IMR-90 (cell line): Measurements from ENCODE around the gene PPP2R2D. TPM values are rescaled to one million over a fixed set of nuclear protein-coding genes. Genes with fewer than 3 reads are reported as not detected.

ENCODE experiments used
- ATAC-seq: fragments of 200-7000 bp; cut with Tn5 transposase; 2 replicates; pipeline ENCODE4 v1.9.1; 2020; ENCODE audit warnings: low read depth, mild to moderate bottlenecking, moderate library complexity
- BruUV-seq: library from RNA; stranded (reverse); fragments of 400-500 nt; replicated peaks from 2 replicates; lab custom pipeline; 2021; lab: Mats Ljungman, UMichigan
- CTCF ChIA-PET: fragments of 300-600 bp; formaldehyde crosslinking; extraction: SDS; loops from one replicate; lab custom pipeline; 2021; ENCODE audit warnings: antibody characterized with exemption; lab: Yijun Ruan, JAX
- POLR2A ChIA-PET: fragments of 300-600 bp; sonication (Branson Sonifier 250); formaldehyde crosslinking; loops from one replicate; lab custom pipeline; 2022; ENCODE audit warnings: antibody characterized with exemption; ENCODE audit not compliant: unreplicated experiment; lab: Charles Lee
- DNase-seq: peaks from one replicate; pipeline ENCODE4 v3.0.0; 2013
- H2AFZ ChIP-seq: replicated peaks from 2 replicates; pipeline ENCODE3; 2013; ENCODE audit warnings: low read length, mild to moderate bottlenecking; ENCODE audit not compliant: poor library complexity
- H2AK5ac ChIP-seq: 2 replicates; pipeline ENCODE4 v1.6.1; 2013; ENCODE audit warnings: low read depth, low read length, inconsistent platforms
- H2AK9ac ChIP-seq: replicated peaks from 2 replicates; pipeline ENCODE3; 2013; ENCODE audit warnings: mild to moderate bottlenecking, low read depth, low read length, moderate library complexity; ENCODE audit not compliant: poor library complexity
- H2BK120ac ChIP-seq: 2 replicates; pipeline ENCODE4 v1.6.1; 2013; ENCODE audit warnings: low read depth, low read length, inconsistent platforms
- H2BK15ac ChIP-seq: 3 replicates; pipeline ENCODE4 v1.6.1; 2013; ENCODE audit warnings: low read depth, low read length, inconsistent platforms
- H2BK20ac ChIP-seq: 2 replicates; pipeline ENCODE4 v1.6.1; 2013; ENCODE audit warnings: low read depth, mild to moderate bottlenecking, inconsistent platforms, low read length, moderate library complexity
- H2BK5ac ChIP-seq: 2 replicates; pipeline ENCODE4 v1.6.1; 2013; ENCODE audit warnings: mild to moderate bottlenecking, low read depth, low read length, inconsistent platforms; ENCODE audit not compliant: poor library complexity, severe bottlenecking
- H3K14ac ChIP-seq: replicated peaks from 2 replicates; pipeline ENCODE4 v1.6.1; 2013; ENCODE audit warnings: low read depth, low read length, inconsistent platforms
- H3K18ac ChIP-seq: 2 replicates; pipeline ENCODE4 v1.6.1; 2013; ENCODE audit warnings: low read depth, low read length, control low read depth
- H3K23ac ChIP-seq: 2 replicates; pipeline ENCODE4 v1.6.1; 2013; ENCODE audit warnings: low read depth, low read length, inconsistent platforms
- H3K27ac ChIP-seq: 2 replicates; pipeline ENCODE4 v1.5.1; 2013; ENCODE audit warnings: mild to moderate bottlenecking, control low read depth, low read length; ENCODE audit not compliant: insufficient read depth
- H3K27me3 ChIP-seq: 2 replicates; pipeline ENCODE4 v1.6.1; 2013; ENCODE audit warnings: low read length; ENCODE audit not compliant: control insufficient read depth, insufficient read depth
- H3K36me3 ChIP-seq: 2 replicates; pipeline ENCODE4 v1.6.1; 2013; ENCODE audit warnings: low read length, mixed read lengths; ENCODE audit not compliant: control insufficient read depth, insufficient read depth
- H3K4ac ChIP-seq: 2 replicates; pipeline ENCODE4 v1.6.1; 2013; ENCODE audit warnings: low read depth, low read length, inconsistent platforms
- H3K4me1 ChIP-seq: 2 replicates; pipeline ENCODE4 v1.6.1; 2013; ENCODE audit warnings: low read length, mixed read lengths; ENCODE audit not compliant: control insufficient read depth, insufficient read depth
- H3K4me2 ChIP-seq: 2 replicates; pipeline ENCODE4 v1.6.1; 2013; ENCODE audit warnings: low read depth, mild to moderate bottlenecking, control low read depth, low read length, moderate library complexity
- H3K4me3 ChIP-seq: 2 replicates; pipeline ENCODE4 v1.5.1; 2013; ENCODE audit warnings: low read depth, mild to moderate bottlenecking, control low read depth, low read length, moderate library complexity; ENCODE audit not compliant: insufficient read depth
- H3K56ac ChIP-seq: 2 replicates; pipeline ENCODE4 v1.6.1; 2013; ENCODE audit warnings: low read length, inconsistent platforms; ENCODE audit not compliant: insufficient read depth; ENCODE audit errors: extremely low read depth
- H3K79me1 ChIP-seq, 2 experiments: 2 replicates each; pipeline ENCODE4 v1.6.1; 2013; ENCODE audit warnings: low read length in 2 of 2, inconsistent platforms in 1 of 2, low read depth in 1 of 2
- H3K9ac ChIP-seq: 2 replicates; pipeline ENCODE4 v1.6.1; 2013; ENCODE audit warnings: low read depth, low read length, control low read depth
- H3K9me1 ChIP-seq: 2 replicates; pipeline ENCODE4 v1.6.1; 2013; ENCODE audit warnings: low read length, inconsistent platforms; ENCODE audit not compliant: insufficient read depth
- H3K9me3 ChIP-seq: 2 replicates; pipeline ENCODE4 v1.6.1; 2013; ENCODE audit warnings: low read length; ENCODE audit not compliant: control insufficient read depth, insufficient read depth
- H4K20me1 ChIP-seq: 2 replicates; pipeline ENCODE4 v1.6.1; 2013; ENCODE audit warnings: low read length, inconsistent platforms; ENCODE audit not compliant: insufficient read depth
- H4K5ac ChIP-seq: 2 replicates; pipeline ENCODE4 v1.6.1; 2013; ENCODE audit warnings: mild to moderate bottlenecking, low read depth, low read length, control low read depth
- H4K8ac ChIP-seq, 2 experiments: 2 replicates each; pipeline ENCODE4 v1.6.1; 2013; ENCODE audit warnings: low read depth in 2 of 2, low read length in 2 of 2, control low read depth in 1 of 2, inconsistent platforms in 1 of 2
- H4K91ac ChIP-seq: 2 replicates; pipeline ENCODE4 v1.6.1; 2013; ENCODE audit warnings: low read depth, low read length, inconsistent platforms; ENCODE audit not compliant: insufficient read depth
- BHLHE40 ChIP-seq: fragments of 150-350 bp; IDR thresholded peaks from 2 replicates; pipeline ENCODE4 v1.6.1; 2016; ENCODE audit warnings: mild to moderate bottlenecking, low read depth, low read length
- MXI1 ChIP-seq: IDR thresholded peaks from 2 replicates; pipeline ENCODE4 v1.6.1; 2012; ENCODE audit warnings: low read depth, mild to moderate bottlenecking, low read length, moderate library complexity, borderline replicate concordance
- POLR2A ChIP-seq: IDR thresholded peaks from 2 replicates; pipeline ENCODE4 v1.6.1; 2012; ENCODE audit warnings: mild to moderate bottlenecking, low read depth, low read length
- RAD21 ChIP-seq: IDR thresholded peaks from 2 replicates; pipeline ENCODE4 v1.6.1; 2012; ENCODE audit warnings: low read length, improper control_type of control experiment
- WGBS, 2 experiments: methylation state at CpG; one replicate each; pipeline versions ENCODE4 v1.1.5 to v1.1.7; 2013; ENCODE audit warnings: missing lambda C conversion rate in 2 of 2; ENCODE audit not compliant: insufficient read length in 1 of 2; ENCODE audit errors: extremely low coverage in 2 of 2; 5-methylcytosine and 5-hydroxymethylcytosine counted together
- dilution Hi-C: fragments of 300-500 bp; cut with HindIII; formaldehyde crosslinking; loops from one replicate; pipeline ENCODE4 v1.14.3; 2018; ENCODE audit warnings: low sequenced_read_pairs; ENCODE audit not compliant: unreplicated experiment
- in situ Hi-C: fragments of 300-500 bp; cut with MboI; formaldehyde crosslinking; loops from 3 replicates; pipeline ENCODE4 v1.14.3; 2019; ENCODE audit warnings: low sequenced_read_pairs, inconsistent platforms, mixed read lengths
- intact Hi-C: fragments of 100-400 bp; cut with micrococcal nuclease; formaldehyde crosslinking; loops from 2 replicates; pipeline ENCODE4 v1.10.0; 2022
- polyA plus RNA-seq, 3 experiments: library from polyadenylated mRNA; depleted of rRNA; stranded (reverse); fragments of >200 nt; gene quantifications; 2 replicates each; pipeline ENCODE4 v1.2.3, GENCODE V29; 2012; ENCODE audit warnings: low replicate concordance in 1 of 3
- total RNA-seq: library from RNA; depleted of rRNA; stranded (reverse); fragments of >200 nt; gene quantifications from 2 replicates; pipeline ENCODE4 v1.2.3, GENCODE V29; 2012

Gene PPP2R2D
- total and polyA plus RNA-seq, 2 of the 4 experiments (the other 2 are of a cell fraction) = 22.8 to 23.8 TPM

DNA sequence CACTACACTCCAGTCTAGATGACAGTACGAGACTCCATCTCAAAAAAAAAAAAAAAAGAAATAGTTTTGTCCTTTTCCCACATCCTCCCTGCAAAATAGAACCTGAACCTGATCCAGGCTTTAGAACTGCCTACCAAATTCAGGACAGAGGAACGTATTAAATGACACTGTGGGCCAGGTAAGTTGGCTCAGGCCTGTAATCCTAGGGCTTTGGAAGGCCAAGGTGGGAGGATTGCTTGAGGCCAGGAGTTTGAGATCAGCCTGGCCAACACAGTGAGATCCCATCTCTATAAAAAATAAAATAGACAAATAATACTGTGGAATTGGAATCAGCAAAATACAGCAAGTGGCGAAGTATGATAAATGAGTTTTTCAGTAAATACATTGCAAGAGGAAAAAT, 90.9 kb downstream of the PPP2R2D start:
- Histone ChIP-seq H3K4me3 (no peak overlapping the region), H2AK9ac (no peak overlapping the region), H3K23ac (no peak overlapping the region), H3K9me1 (peaks cover 3% of the 10 kb centered on the region; the same call in 1 of the 2 replicates), H2BK5ac (no peak overlapping the region), H2BK15ac (no peak overlapping the region), H2BK120ac (no peak overlapping the region), H2AFZ (no peak overlapping the region), H3K4me2 (no peak overlapping the region), H3K9me3 (no peaks in the 10 kb centered on the region), H3K14ac (no peak overlapping the region), H3K18ac (no peak overlapping the region), H4K20me1 (no peaks in the 10 kb centered on the region), H2AK5ac (no peak overlapping the region), H3K27ac (no peak overlapping the region), H4K8ac (no peak overlapping the region), H3K4ac (no peak overlapping the region), H3K9ac (no peak overlapping the region), H4K91ac (no peak overlapping the region), H3K27me3 (no peaks in the 10 kb centered on the region), H3K36me3 (no peaks in the 10 kb centered on the region), H3K79me1 (no peaks in the 10 kb centered on the region), H2BK20ac (no peak overlapping the region), H3K56ac (no peak overlapping the region), H4K5ac (no peak overlapping the region), H3K4me1 (peaks cover 7% of the 10 kb centered on the region; the same call in 1 of the 2 replicates)
- intact Hi-C loops (no loop called here), in situ Hi-C loops (no loop called here), dilution Hi-C loops (no loop called here)
- POLR2A ChIA-PET = no interaction called here
- ATAC-seq (no peak), DNase-seq (no peak)
- CTCF ChIA-PET = no interaction called here
- no peak for TF ChIP-seq POLR2A
- no peak for TF ChIP-seq MXI1
- TF ChIP-seq RAD21 = no peak
- TF ChIP-seq BHLHE40 = no peak
- WGBS, 2 experiments = no CpG with 5 or more reads among the region's 3 CpGs
- no TSS peak for BruUV-seq
